Neural progenitor cell (in vitro differentiated cells): ENCODE data around the gene COL19A1. TPM values are rescaled to one million over a fixed set of nuclear protein-coding genes. Genes with fewer than 3 reads are reported as not detected.

Source experiments
- DNase-seq: peaks from one replicate; pipeline ENCODE4 v3.0.0-alpha.2; 2016; ENCODE audit warnings: low spot score
- H2AFZ ChIP-seq: fragments of 200-600 bp; sonication (generic); replicated peaks from 2 replicates; pipeline ENCODE4 v1.6.1; 2016; ENCODE audit warnings: antibody characterized with exemption
- H3F3A ChIP-seq: fragments of 200-600 bp; sonication (generic); 2 replicates; pipeline ENCODE4 v1.6.1; 2016; ENCODE audit warnings: antibody characterized with exemption, low read depth
- H3K27ac ChIP-seq: fragments of 200-600 bp; sonication (generic); 2 replicates; pipeline ENCODE4 v1.5.1; 2016; ENCODE audit warnings: mild to moderate bottlenecking
- H3K27me3 ChIP-seq: fragments of 200-600 bp; sonication (generic); 2 replicates; pipeline ENCODE4 v1.6.1; 2016; ENCODE audit warnings: mild to moderate bottlenecking, moderate library complexity
- H3K36me3 ChIP-seq: fragments of 200-600 bp; sonication (generic); 2 replicates; pipeline ENCODE4 v1.5.1; 2016
- H3K4me1 ChIP-seq: fragments of 200-600 bp; sonication (generic); 2 replicates; pipeline ENCODE4 v1.6.1; 2016; ENCODE audit warnings: mixed run types
- H3K4me2 ChIP-seq: fragments of 200-600 bp; sonication (generic); 2 replicates; pipeline ENCODE4 v1.6.1; 2016
- H3K4me3 ChIP-seq: fragments of 200-600 bp; sonication (generic); 2 replicates; pipeline ENCODE4 v1.5.1; 2016
- H3K79me2 ChIP-seq: fragments of 200-600 bp; sonication (generic); 2 replicates; pipeline ENCODE4 v1.6.1; 2016; ENCODE audit warnings: low read depth
- H3K9ac ChIP-seq: fragments of 200-600 bp; sonication (generic); 2 replicates; pipeline ENCODE4 v1.6.1; 2016
- H3K9me3 ChIP-seq: fragments of 200-600 bp; sonication (generic); 2 replicates; pipeline ENCODE4 v1.5.1; 2016; ENCODE audit warnings: low read depth
- H4K20me1 ChIP-seq: fragments of 200-600 bp; sonication (generic); 2 replicates; pipeline ENCODE4 v1.6.1; 2016; ENCODE audit warnings: low read depth
- H3K27ac Mint-ChIP-seq: 3 replicates; pipeline ENCODE4 v1.8.0; 2021; ENCODE audit warnings: mixed read lengths
- H3K27me3 Mint-ChIP-seq: 2 replicates; pipeline ENCODE4 v1.8.0; 2022; ENCODE audit warnings: low read depth, mild to moderate bottlenecking, inconsistent platforms, moderate library complexity, mixed read lengths; ENCODE audit not compliant: insufficient read depth
- H3K36me3 Mint-ChIP-seq: 3 replicates; pipeline ENCODE4 v1.8.0; 2021; ENCODE audit warnings: mixed read lengths
- H3K4me1 Mint-ChIP-seq: 3 replicates; pipeline ENCODE4 v1.8.0; 2021; ENCODE audit warnings: mixed read lengths
- H3K4me3 Mint-ChIP-seq: 3 replicates; pipeline ENCODE4 v1.8.0; 2021; ENCODE audit warnings: mild to moderate bottlenecking, moderate library complexity, mixed read lengths
- H3K9me3 Mint-ChIP-seq: 3 replicates; pipeline ENCODE4 v1.8.0; 2020; ENCODE audit warnings: mixed read lengths
- EZH2 ChIP-seq: fragments of 200-600 bp; sonication (generic); IDR thresholded peaks from 2 replicates; pipeline ENCODE4 v1.6.1; 2017; ENCODE audit warnings: antibody characterized with exemption, mild to moderate bottlenecking, moderate library complexity
- EZH2phosphoT487 ChIP-seq: fragments of 200-600 bp; sonication (generic); IDR thresholded peaks from 2 replicates; pipeline ENCODE4 v1.6.1; 2017; ENCODE audit warnings: antibody characterized with exemption
- total RNA-seq: library from RNA; depleted of rRNA; stranded (reverse); fragments of >200 nt; gene quantifications from 2 replicates; pipeline ENCODE4 v1.2.3, GENCODE V29; 2015; ENCODE audit warnings: low replicate concordance
- TF ChIP-seq, protein P1 (sequence below): fragments of 200-600 bp; sonication (generic); IDR thresholded peaks from 2 replicates; pipeline ENCODE4 v1.5.1; 2017; ENCODE audit warnings: antibody characterized with exemption, mild to moderate bottlenecking

COL19A1 gene
- total RNA-seq, 1 donor from 2014 or later = not detected

DNA sequence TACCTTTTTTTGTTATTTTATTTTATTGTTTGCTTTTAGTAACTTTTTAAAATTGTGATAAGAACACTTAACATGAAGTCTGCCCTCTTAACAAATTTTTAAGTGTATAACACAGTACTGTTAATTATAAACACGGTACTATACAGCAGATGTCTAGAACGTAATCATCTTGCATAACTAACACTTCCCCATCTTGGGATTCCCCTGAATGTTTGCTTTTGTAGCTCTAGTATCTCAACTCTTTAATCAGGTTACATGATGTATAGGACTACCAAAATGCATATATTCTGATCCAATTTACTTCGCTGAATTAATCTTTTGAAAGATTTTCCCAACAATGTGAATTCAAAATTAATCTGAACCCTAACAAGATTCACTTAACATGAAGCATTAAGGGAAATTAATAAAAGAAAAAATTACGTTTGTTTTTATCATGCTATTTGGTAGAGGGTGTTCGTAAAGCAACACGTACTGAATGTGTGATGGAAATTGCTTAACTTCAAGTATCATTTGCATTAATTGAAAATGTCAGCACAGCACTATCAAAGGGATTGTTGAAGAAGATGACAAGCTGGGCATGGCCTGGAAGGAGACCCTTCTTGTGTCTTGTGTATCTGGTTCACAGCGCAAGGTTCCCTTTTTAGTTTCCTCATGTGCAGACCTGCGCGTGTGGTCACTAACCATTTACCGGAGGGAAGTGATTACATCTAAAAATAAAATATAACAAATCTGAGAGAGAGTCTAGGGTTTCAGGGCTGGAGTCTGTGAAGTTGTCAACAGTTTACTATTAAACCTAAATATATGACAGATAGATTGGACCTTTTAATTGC is 15.2 kb downstream of the COL19A1 start:
- H3K4me1 Mint-ChIP-seq = no peaks in the 10 kb centered on the region
- H3K4me2 ChIP-seq = no peak overlapping the region

DNA sequence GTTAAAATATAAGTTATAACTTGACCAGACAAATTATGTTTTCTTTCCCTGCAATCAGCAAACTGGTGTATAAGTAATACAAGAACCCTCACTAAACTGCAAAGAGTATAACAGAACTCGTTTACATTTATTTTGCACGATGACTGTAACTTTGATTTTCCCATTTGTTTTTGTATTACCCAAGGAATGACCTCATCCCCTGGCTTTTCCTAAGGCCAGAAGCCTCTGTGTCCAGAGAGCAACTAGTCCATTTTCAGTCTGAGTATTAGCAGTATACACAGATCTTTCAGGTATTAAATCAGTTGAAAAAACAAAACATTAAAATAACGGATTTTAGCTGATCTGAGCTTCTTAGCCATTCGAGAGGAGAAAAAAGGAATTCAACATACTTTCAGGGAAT is 17.2 kb downstream of the COL19A1 start:
- Mint-ChIP-seq H3K27me3 (peaks cover 3% of the 10 kb centered on the region), H3K9me3 (no peaks in the 10 kb centered on the region), H3K4me1 (no peaks in the 10 kb centered on the region), H3K27ac (no peak overlapping the region), H3K4me3 (no peak overlapping the region), H3K36me3 (no peaks in the 10 kb centered on the region)
- Histone ChIP-seq H3K4me1 (no peaks in the 10 kb centered on the region), H3K36me3 (no peaks in the 10 kb centered on the region), H3K79me2 (no peaks in the 10 kb centered on the region), H4K20me1 (no peaks in the 10 kb centered on the region), H2AFZ (no peak overlapping the region), H3K4me2 (no peak overlapping the region), H3K9ac (no peak overlapping the region), H3K27me3 (no peaks in the 10 kb centered on the region), H3K9me3 (no peaks in the 10 kb centered on the region), H3F3A (no peaks in the 10 kb centered on the region), H3K4me3 (no peak overlapping the region), H3K27ac (no peak overlapping the region)
- TF ChIP-seq EZH2 (no peak), EZH2phosphoT487 (no peak)
- TF ChIP-seq, protein P1, sequence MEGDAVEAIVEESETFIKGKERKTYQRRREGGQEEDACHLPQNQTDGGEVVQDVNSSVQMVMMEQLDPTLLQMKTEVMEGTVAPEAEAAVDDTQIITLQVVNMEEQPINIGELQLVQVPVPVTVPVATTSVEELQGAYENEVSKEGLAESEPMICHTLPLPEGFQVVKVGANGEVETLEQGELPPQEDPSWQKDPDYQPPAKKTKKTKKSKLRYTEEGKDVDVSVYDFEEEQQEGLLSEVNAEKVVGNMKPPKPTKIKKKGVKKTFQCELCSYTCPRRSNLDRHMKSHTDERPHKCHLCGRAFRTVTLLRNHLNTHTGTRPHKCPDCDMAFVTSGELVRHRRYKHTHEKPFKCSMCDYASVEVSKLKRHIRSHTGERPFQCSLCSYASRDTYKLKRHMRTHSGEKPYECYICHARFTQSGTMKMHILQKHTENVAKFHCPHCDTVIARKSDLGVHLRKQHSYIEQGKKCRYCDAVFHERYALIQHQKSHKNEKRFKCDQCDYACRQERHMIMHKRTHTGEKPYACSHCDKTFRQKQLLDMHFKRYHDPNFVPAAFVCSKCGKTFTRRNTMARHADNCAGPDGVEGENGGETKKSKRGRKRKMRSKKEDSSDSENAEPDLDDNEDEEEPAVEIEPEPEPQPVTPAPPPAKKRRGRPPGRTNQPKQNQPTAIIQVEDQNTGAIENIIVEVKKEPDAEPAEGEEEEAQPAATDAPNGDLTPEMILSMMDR = no peak
- DNase-seq = no peak

More for the DNA sequence above, 15.2 kb downstream of the COL19A1 start:
- Histone ChIP-seq H3F3A (no peaks in the 10 kb centered on the region), H3K27ac (no peak overlapping the region), H2AFZ (no peak overlapping the region), H3K36me3 (no peaks in the 10 kb centered on the region), H4K20me1 (no peaks in the 10 kb centered on the region), H3K79me2 (no peaks in the 10 kb centered on the region), H3K4me1 (no peaks in the 10 kb centered on the region), H3K9ac (no peak overlapping the region), H3K4me3 (no peak overlapping the region), H3K27me3 (no peaks in the 10 kb centered on the region), H3K9me3 (no peaks in the 10 kb centered on the region)
- Mint-ChIP-seq H3K4me3 (no peak overlapping the region), H3K27me3 (peaks cover 3% of the 10 kb centered on the region), H3K36me3 (no peaks in the 10 kb centered on the region), H3K9me3 (no peaks in the 10 kb centered on the region), H3K27ac (no peak overlapping the region)
- DNase-seq = no peak
- TF ChIP-seq, protein P1 = no peak
- TF ChIP-seq EZH2phosphoT487 (no peak), EZH2 (no peak)

DNA sequence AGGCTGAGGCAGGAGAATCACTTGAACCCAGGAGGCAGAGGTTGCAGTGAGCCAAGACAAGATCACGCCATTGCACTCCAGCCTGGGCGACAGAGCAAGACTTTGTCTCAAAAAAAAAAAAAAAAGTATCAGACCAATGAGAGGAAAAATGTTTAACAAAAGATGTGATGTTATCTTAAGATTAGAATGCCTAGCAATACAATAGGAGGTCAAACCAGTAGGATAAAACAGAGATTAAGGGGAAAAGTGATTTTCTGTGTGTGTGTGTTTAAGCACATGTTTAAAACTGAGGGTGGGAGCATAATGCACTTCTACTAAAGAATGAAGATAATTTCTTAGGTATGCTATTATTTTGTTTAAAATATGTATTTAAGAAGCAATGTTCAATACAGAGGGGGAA is 17.9 kb downstream of the COL19A1 start:
- TF ChIP-seq EZH2phosphoT487 = no peak
- TF ChIP-seq EZH2 = no peak
- TF ChIP-seq, protein P1 = no peak
- H4K20me1 ChIP-seq = no peaks in the 10 kb centered on the region
- DNase-seq = no peak
- Mint-ChIP-seq H3K4me1 (no peaks in the 10 kb centered on the region), H3K27ac (no peak overlapping the region), H3K9me3 (no peaks in the 10 kb centered on the region), H3K27me3 (peaks cover 3% of the 10 kb centered on the region), H3K4me3 (no peak overlapping the region), H3K36me3 (no peaks in the 10 kb centered on the region)
- no peak overlapping the region for H2AFZ ChIP-seq
- no peaks in the 10 kb centered on the region for H3K79me2 ChIP-seq
- no peak overlapping the region for H3K4me3 ChIP-seq
- H3F3A ChIP-seq = no peaks in the 10 kb centered on the region
- H3K4me2 ChIP-seq = no peak overlapping the region
- no peaks in the 10 kb centered on the region for H3K27me3 ChIP-seq
- H3K9ac ChIP-seq = no peak overlapping the region
- H3K4me1 ChIP-seq = no peaks in the 10 kb centered on the region
- H3K36me3 ChIP-seq = no peaks in the 10 kb centered on the region
- H3K27ac ChIP-seq = no peak overlapping the region
- H3K9me3 ChIP-seq = no peaks in the 10 kb centered on the region
